HCT116 (cell line): ENCODE results near the gene SLC35E4.

Experiments
- CTCF ChIP-seq, 3 experiments: fragments of 200-600 bp in 1 of 3; sonication (generic) in 1 of 3; IDR thresholded peaks in 2 of 3; conservative IDR thresholded peaks in 1 of 3; 2 replicates each; pipeline ENCODE4 v1.5.1; 2012 to 2017; ENCODE audit warnings: low read depth in 2 of 3, low read length in 2 of 3, antibody characterized with exemption in 1 of 3, borderline replicate concordance in 1 of 3, control low read depth in 1 of 3, mild to moderate bottlenecking in 1 of 3, mixed read lengths in 1 of 3, mixed run types in 1 of 3, moderate library complexity in 1 of 3; ENCODE audit not compliant: insufficient read depth in 1 of 3
- EZH2 ChIP-seq: fragments of 200-600 bp; sonication (generic); IDR thresholded peaks from 2 replicates; pipeline ENCODE4 v1.6.1; 2017; ENCODE audit warnings: antibody characterized with exemption, mixed run types
- EZH2phosphoT487 ChIP-seq: fragments of 200-600 bp; IDR thresholded peaks from 2 replicates; pipeline ENCODE4 v1.6.1; 2018; ENCODE audit warnings: antibody characterized with exemption, borderline replicate concordance
- MAX ChIP-seq: IDR thresholded peaks from 2 replicates; pipeline ENCODE4 v1.6.1; 2012
- POLR2A ChIP-seq: IDR thresholded peaks from 2 replicates; pipeline ENCODE4 v1.7.0; 2011; ENCODE audit warnings: borderline replicate concordance; ENCODE audit not compliant: insufficient read depth, insufficient read length; ENCODE audit errors: extremely low read depth
- REST ChIP-seq: IDR thresholded peaks from 2 replicates; pipeline ENCODE4 v1.6.1; 2012; ENCODE audit warnings: low read depth
- YY1 ChIP-seq: IDR thresholded peaks from 2 replicates; pipeline ENCODE4 v1.6.1; 2011; ENCODE audit warnings: low read length, low read depth, moderate library complexity, mild to moderate bottlenecking; ENCODE audit not compliant: insufficient replicate concordance; ENCODE audit errors: extremely low read depth
- ZBTB33 ChIP-seq: IDR thresholded peaks from 2 replicates; pipeline ENCODE4 v1.6.1; 2011; ENCODE audit warnings: mild to moderate bottlenecking, low read length, moderate library complexity; ENCODE audit not compliant: insufficient replicate concordance; ENCODE audit errors: extremely low read depth

GRCh38 chr22:30665786-30666185, 30.2 kb downstream of the SLC35E4 start:
- no peak for TF ChIP-seq CTCF (IDR thresholded peaks at IDR 0.05 in 2 of 3, conservative IDR thresholded peaks at IDR 0.05 in 1 of 3; ENCODE audit: borderline replicate concordance in 1 of 3, insufficient read depth in 1 of 3, low read depth in 2 of 3, low read length in 2 of 3)
- TF ChIP-seq YY1: no peak
- no peak for TF ChIP-seq ZBTB33
- TF ChIP-seq EZH2: no peak
- no peak for TF ChIP-seq POLR2A
- TF ChIP-seq EZH2phosphoT487: no peak
- no peak for TF ChIP-seq REST
- TF ChIP-seq MAX: no peak
